SK-N-MC (cell line): ENCODE measurements around the gene ZFY.

Experiments
- DNase-seq: peaks from one replicate; pipeline ENCODE4 v3.0.0-alpha.2; 2011; ENCODE audit warnings: low read depth, low spot score
- H3K27ac ChIP-seq: fragments of 200-600 bp; sonication (generic); 2 replicates; pipeline ENCODE4 v1.5.1; 2016; ENCODE audit warnings: mixed run types
- H3K36me3 ChIP-seq: fragments of 200-600 bp; sonication (generic); 2 replicates; pipeline ENCODE4 v1.6.1; 2017; ENCODE audit warnings: antibody characterized with exemption, low read length, mixed read lengths; ENCODE audit not compliant: insufficient read depth
- H3K4me3 ChIP-seq: fragments of 200-600 bp; sonication (generic); 2 replicates; pipeline ENCODE4 v1.5.1; 2016
- H3K9ac ChIP-seq: fragments of 200-600 bp; sonication (generic); 2 replicates; pipeline ENCODE4 v1.8.0; 2017; ENCODE audit warnings: mixed run types, mixed read lengths; ENCODE audit not compliant: insufficient read length
- H3K9me3 ChIP-seq: fragments of 200-600 bp; sonication (generic); 2 replicates; pipeline ENCODE4 v1.6.1; 2017; ENCODE audit warnings: low read depth, mild to moderate bottlenecking, antibody characterized with exemption, low read length, moderate library complexity, mixed read lengths
- EZH2 ChIP-seq: fragments of 200-600 bp; sonication (generic); IDR thresholded peaks from one replicate; pipeline ENCODE4 v1.6.1; 2017; ENCODE audit warnings: antibody characterized with exemption
- FOXP2 ChIP-seq: optimal IDR thresholded peaks from 2 replicates; pipeline ENCODE3; 2011; ENCODE audit warnings: mild to moderate bottlenecking, moderate library complexity; ENCODE audit not compliant: insufficient read depth; ENCODE audit errors: extremely low read length, control extremely low read depth
- POLR2AphosphoS5 ChIP-seq: IDR thresholded peaks from 2 replicates; pipeline ENCODE4 v1.6.1; 2012; ENCODE audit warnings: mild to moderate bottlenecking, low read depth, low read length, borderline replicate concordance

The ZFY gene

DNA sequence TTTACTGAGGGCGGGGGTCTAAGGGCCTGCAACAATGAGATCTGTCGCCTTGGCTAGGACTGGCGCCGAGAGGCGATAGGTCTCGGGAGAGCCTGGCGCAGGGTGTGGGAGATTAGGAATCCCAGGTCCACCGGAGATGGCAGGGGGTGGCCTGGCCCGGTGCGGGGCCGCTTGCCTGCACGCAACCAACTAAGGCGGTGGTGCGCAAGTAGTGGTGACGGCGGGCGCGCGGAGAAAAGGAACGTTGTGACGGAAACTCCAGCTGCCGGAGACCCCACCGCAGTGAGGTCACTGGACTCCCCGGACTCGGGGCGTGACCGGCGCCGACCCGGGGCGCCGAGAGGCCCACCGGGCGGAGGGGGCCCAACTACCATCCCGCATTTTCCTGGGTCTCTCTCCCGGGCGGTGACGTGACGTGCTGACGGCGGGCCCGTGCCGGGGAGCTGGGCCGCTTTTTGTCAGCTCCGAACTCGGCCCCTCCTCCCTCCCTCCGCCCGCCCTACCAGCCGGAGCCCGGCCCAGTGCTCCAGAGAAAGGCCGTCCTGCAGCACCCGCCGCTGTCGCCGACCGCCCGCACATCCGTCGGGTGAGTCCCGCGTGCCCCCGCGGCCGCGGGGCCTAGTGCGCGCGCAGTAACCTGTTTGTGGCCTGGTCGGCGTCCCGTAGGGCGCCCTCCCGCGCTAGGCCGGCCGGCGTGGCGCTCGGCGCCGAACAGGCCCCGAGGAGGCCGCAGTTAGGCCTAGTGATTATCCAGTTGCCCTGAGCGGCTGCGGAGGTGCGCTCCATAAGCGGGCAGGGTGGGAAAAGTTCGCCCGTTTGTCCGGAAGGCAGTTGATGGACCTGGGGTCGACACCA is at the start of gene ZFY:
Gene ZFY, plus strand, starts transcription at position 521 of the 855 bp plus-strand sequence. CDS start 18,556 bp downstream, outside the sequence.
- Histone ChIP-seq H3K4me3 (no peak within 1 kb of the TSS), H3K9ac (no peak within 1 kb of the TSS)
- DNase-seq = no peak

DNA sequence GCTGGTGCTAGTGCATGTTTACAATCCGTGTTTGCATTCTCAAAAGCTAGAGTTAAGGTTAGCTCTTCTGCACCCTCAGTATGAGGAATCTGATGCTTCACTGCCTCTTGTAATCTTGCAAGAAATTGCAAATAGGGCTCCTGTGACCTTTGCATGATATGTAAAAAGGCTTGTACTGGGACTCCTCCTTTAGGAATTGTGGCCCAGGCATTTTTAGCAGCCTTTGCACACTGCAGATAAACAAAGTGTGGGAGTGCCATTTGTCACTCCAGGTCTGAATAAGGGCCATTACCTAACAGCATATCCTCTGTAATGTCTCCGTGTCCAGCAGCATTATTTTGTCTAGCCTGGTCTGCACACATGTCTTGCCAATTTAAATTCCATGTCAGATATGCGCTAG is 49.3 kb upstream of the ZFY start:
- no peak overlapping the region for H3K4me3 ChIP-seq
- no peak for DNase-seq
- no peak overlapping the region for H3K9ac ChIP-seq
- H3K27ac ChIP-seq = no peak overlapping the region
- H3K9me3 ChIP-seq = no peaks in the 10 kb centered on the region
- TF ChIP-seq FOXP2 (no peak), POLR2AphosphoS5 (no peak), EZH2 (no peak)
- no peaks in the 10 kb centered on the region for H3K36me3 ChIP-seq

More for the DNA sequence above, at the start of gene ZFY:
- Histone ChIP-seq H3K27ac (no peak within 1 kb of the TSS), H3K9me3 (no peaks in the 10 kb centered on the region), H3K36me3 (no peaks in the 10 kb centered on the region)
- no peak for TF ChIP-seq FOXP2
- no peak for TF ChIP-seq POLR2AphosphoS5
- no peak for TF ChIP-seq EZH2

DNA sequence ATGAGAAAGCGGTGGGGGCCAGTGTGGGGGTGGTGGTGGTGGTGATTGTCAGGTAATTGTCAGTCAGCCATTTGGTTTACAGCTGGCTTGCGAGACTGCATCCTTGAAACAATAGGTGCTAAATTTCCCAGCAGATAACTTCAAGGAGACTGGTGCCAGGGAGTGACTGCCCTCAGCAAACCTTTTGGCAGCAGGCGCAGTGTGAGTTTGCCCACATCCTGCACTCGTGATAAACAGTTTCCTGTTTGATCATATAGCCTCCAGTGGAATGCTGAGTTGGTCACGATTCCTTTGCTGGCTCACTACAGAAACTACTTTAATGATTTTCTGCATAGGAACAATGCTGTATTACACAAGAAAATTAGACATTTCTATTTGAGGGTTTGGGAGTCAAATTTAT is 47.8 kb upstream of the ZFY start:
- TF ChIP-seq EZH2 (no peak), FOXP2 (no peak), POLR2AphosphoS5 (no peak)
- Histone ChIP-seq H3K27ac (no peak overlapping the region), H3K36me3 (no peaks in the 10 kb centered on the region), H3K9ac (no peak overlapping the region), H3K9me3 (no peaks in the 10 kb centered on the region), H3K4me3 (no peak overlapping the region)
- no peak for DNase-seq

DNA sequence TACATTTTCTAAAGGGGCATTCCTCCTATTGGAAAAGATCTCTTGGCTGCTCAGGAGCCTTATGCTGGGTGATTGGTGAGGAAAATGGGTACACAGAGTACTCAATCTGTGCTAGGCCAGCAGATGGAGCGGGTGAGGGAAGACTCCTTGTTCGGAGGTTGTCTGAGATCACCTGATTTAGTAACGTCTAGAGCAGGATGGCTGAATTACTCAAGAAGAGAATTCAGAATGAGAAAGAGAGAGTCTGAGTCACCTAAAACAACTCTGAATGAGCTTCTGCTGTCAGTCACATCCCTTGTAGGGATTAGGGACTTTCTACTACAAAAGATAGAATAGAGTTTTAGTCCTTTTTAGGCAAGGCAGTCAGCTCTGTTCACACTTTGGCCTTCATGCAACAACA is 47.2 kb upstream of the ZFY start:
- Histone ChIP-seq H3K36me3 (no peaks in the 10 kb centered on the region), H3K9ac (no peak overlapping the region), H3K9me3 (no peaks in the 10 kb centered on the region), H3K27ac (no peak overlapping the region), H3K4me3 (no peak overlapping the region)
- TF ChIP-seq POLR2AphosphoS5 (no peak), EZH2 (no peak), FOXP2 (no peak)
- no peak for DNase-seq

DNA sequence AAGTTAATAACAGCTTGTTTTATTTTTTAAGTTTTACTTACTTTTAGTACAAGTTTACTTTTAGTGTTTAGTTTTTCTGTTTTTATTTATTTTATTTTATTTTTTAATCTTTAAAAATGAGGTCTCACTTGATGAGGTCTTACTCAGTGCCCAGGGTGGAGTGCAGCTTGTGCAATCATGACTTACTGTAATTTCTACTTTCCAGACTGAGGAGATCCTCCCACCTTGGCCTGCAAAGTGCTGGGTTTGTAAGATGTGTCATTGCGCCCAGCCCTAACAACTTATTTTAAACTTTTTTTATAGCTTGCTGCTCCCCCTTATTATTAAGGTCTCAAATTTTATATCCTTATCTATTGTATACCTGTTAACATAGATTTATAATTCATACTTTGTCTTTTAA is 41.7 kb upstream of the ZFY start:
- TF ChIP-seq EZH2 = no peak
- no peak for TF ChIP-seq POLR2AphosphoS5
- TF ChIP-seq FOXP2 = no peak
- H3K27ac ChIP-seq = no peak overlapping the region
- no peaks in the 10 kb centered on the region for H3K36me3 ChIP-seq
- H3K9me3 ChIP-seq = no peaks in the 10 kb centered on the region
- no peak for DNase-seq
- no peak overlapping the region for H3K9ac ChIP-seq
- H3K4me3 ChIP-seq = no peak overlapping the region

DNA sequence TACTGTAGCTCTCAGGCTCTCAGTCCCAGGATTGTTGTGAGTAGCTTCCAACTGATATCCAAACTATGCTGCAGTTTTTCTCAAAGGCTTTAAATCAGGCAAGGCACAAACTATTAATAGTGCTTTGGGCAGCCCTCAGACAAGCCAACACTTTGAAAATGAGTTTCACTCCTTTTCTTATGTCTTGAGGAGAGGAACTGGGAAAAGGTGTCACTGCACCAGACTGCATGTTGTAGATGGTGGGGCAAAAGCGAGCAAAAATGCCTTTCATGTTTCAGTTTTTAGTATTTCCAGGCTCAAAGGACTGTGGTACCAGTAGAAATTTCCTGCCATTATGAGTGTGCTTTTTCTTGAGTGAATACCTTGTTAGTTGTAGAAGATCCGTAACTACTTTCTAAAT is 39.1 kb upstream of the ZFY start:
- Histone ChIP-seq H3K9me3 (no peaks in the 10 kb centered on the region), H3K36me3 (no peaks in the 10 kb centered on the region), H3K9ac (no peak overlapping the region), H3K4me3 (no peak overlapping the region), H3K27ac (no peak overlapping the region)
- TF ChIP-seq POLR2AphosphoS5 (no peak), FOXP2 (no peak), EZH2 (no peak)
- no peak for DNase-seq

DNA sequence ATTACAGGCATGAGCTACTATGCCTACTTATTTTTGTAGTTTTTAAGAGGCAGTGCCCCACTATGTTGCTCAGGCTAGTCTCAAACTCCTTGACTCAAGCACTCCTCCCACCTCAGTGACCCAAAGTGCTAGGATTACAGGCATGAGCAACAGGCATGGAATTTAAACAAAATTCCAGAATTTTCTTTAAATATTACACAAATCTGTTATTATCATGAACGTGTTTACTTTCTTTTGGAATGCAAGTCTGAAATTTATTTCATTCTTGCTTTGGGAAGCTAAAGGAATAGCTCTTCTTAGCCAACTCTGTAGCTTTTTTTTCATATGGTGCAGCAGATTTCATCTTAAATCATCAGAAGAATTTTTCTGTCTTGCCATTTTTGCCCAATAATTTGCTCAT is 27.8 kb upstream of the ZFY start:
- Histone ChIP-seq H3K27ac (no peak overlapping the region), H3K36me3 (no peaks in the 10 kb centered on the region), H3K9ac (no peak overlapping the region), H3K4me3 (no peak overlapping the region), H3K9me3 (no peaks in the 10 kb centered on the region)
- no peak for TF ChIP-seq FOXP2
- no peak for TF ChIP-seq EZH2
- TF ChIP-seq POLR2AphosphoS5 = no peak
- no peak for DNase-seq

DNA sequence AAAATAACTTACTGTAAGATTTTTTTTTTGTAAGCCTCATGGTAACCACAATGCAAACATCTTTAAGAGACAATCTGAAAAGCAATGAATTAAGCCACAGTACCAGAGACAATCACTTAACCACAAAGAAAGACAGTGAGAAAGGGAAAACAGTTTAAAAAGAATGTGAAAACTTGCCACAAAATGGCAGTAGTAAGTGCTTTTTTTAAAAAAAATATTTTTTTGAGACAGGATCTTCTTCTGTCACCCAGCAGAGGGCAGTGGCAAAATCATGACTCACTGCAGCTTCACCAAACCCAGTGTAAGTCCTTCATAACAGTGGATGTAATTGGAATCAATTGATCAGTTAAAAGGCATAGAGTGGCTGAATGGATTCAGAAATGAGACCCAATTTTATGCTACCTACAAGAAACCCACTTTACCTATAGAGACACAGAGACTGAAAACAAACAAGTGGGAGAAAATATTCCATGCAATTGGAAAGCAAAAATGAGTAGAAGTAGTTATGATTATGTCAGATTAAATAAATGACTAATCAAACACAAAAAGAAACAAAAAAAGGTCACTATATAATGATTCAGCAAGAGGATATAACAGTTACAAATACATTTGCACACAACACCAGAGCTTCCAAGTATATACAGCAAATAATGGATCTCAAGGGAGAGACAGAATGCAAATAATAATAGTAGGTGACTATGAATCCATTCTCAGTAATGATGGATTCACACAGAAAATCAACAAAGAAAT is 21.9 kb upstream of the ZFY start:
- TF ChIP-seq FOXP2 = no peak
- TF ChIP-seq POLR2AphosphoS5 = no peak
- TF ChIP-seq EZH2 = no peak
- H3K27ac ChIP-seq = no peak overlapping the region
- no peak overlapping the region for H3K4me3 ChIP-seq
- no peak for DNase-seq
- H3K9ac ChIP-seq = no peak overlapping the region
- H3K9me3 ChIP-seq = no peaks in the 10 kb centered on the region
- no peaks in the 10 kb centered on the region for H3K36me3 ChIP-seq

DNA sequence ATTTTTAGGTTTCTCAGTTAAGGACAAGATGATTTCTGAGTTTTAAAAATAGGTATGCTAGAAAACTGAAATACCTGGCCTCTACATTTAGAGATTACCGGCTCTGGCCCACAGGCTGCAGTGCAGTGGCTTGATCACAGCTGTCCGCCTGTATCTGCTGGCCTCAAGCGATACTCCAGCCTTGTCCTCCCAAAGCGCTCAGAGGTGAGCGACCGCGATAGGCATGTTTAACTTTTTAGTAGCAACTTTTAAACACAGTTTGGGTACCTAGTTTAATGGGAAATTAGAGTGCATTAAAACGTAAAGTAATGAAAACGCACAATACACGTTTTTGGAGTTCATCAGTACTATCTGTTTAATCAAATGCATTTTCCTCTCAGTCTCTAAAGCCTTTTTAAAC is 1.1 kb upstream of the ZFY start:
- Histone ChIP-seq H3K36me3 (no peaks in the 10 kb centered on the region), H3K9ac (no peak overlapping the region), H3K9me3 (no peaks in the 10 kb centered on the region), H3K27ac (no peak overlapping the region), H3K4me3 (no peak overlapping the region)
- DNase-seq = no peak
- TF ChIP-seq FOXP2 = no peak
- TF ChIP-seq POLR2AphosphoS5 = no peak
- TF ChIP-seq EZH2 = no peak
